SK-N-SH (cell line): Measurements from ENCODE around the gene PPP2R3B. TPM values are rescaled to one million over a fixed set of nuclear protein-coding genes. Genes with fewer than 3 reads are reported as not detected.

ENCODE experiments used
- CTCF ChIA-PET: fragments of 300-600, 350-600 bp; formaldehyde crosslinking; extraction: SDS; loops from one replicate; lab custom pipeline; 2021; lab: Yijun Ruan, JAX
- POLR2A ChIA-PET: fragments of 350-600 bp; sonication (Branson Sonifier 250); formaldehyde crosslinking; extraction: SDS; loops from one replicate; lab custom pipeline; 2020; ENCODE audit warnings: antibody characterized with exemption, inconsistent platforms; lab: Yijun Ruan, JAX
- DNase-seq: peaks from one replicate; pipeline ENCODE4 v3.0.0; 2012
- H2AFZ ChIP-seq: fragments of 200-600 bp; sonication (generic); 2 replicates; pipeline ENCODE4 v1.8.1; 2016; ENCODE audit warnings: antibody characterized with exemption, mild to moderate bottlenecking, low read depth
- H3F3A ChIP-seq: fragments of 200-600 bp; sonication (generic); replicated peaks from 2 replicates; pipeline ENCODE3; 2016; ENCODE audit warnings: antibody characterized with exemption, mild to moderate bottlenecking; ENCODE audit not compliant: insufficient read depth
- H3K27ac ChIP-seq, 2 experiments: fragments of 200-500 bp in 1 of 2; fragments of 200-600 bp in 1 of 2; sonication (Bioruptor generic) in 1 of 2; sonication (generic), shearing (Covaris generic) in 1 of 2; 2 replicates each; pipeline versions ENCODE4 v1.5.1 to v1.6.1; 2014 to 2016; ENCODE audit warnings: low read depth in 2 of 2, inconsistent platforms in 1 of 2, low read length in 1 of 2, mild to moderate bottlenecking in 1 of 2, mixed read lengths in 1 of 2
- H3K27me3 ChIP-seq: fragments of 200-600 bp; sonication (generic), shearing (Covaris generic); 2 replicates; pipeline ENCODE4 v1.6.1; 2016; ENCODE audit warnings: mixed run types; ENCODE audit not compliant: insufficient read depth
- H3K36me3 ChIP-seq, 2 experiments: fragments of 200-500 bp in 1 of 2; fragments of 200-600 bp in 1 of 2; sonication (Bioruptor generic) in 1 of 2; sonication (generic) in 1 of 2; replicated peaks in 1 of 2; 2 replicates each; pipeline versions ENCODE3 to v1.5.1; 2014 to 2016; ENCODE audit warnings: low read length in 1 of 2, mild to moderate bottlenecking in 1 of 2; ENCODE audit not compliant: insufficient read depth in 2 of 2, control insufficient read depth in 1 of 2
- H3K4me1 ChIP-seq, 2 experiments: fragments of 200-500 bp in 1 of 2; fragments of 200-600 bp in 1 of 2; sonication (Bioruptor generic) in 1 of 2; sonication (generic), shearing (Covaris generic) in 1 of 2; 2 replicates each; pipeline versions ENCODE4 v1.5.1 to v1.6.1; 2014 to 2016; ENCODE audit warnings: low read depth in 1 of 2, low read length in 1 of 2, mixed run types in 1 of 2; ENCODE audit not compliant: insufficient read depth in 2 of 2, control insufficient read depth in 1 of 2
- H3K4me2 ChIP-seq: fragments of 200-600 bp; sonication (generic), shearing (Covaris generic); 2 replicates; pipeline ENCODE4 v1.6.1; 2017; ENCODE audit warnings: mixed run types
- H3K4me3 ChIP-seq, 2 experiments: fragments of 200-500 bp in 1 of 2; fragments of 200-600 bp in 1 of 2; sonication (Bioruptor generic) in 1 of 2; sonication (generic), shearing (Covaris generic) in 1 of 2; 2 replicates each; pipeline versions ENCODE4 v1.5.1 to v1.8.1; 2014 to 2016; ENCODE audit warnings: low read depth in 2 of 2, inconsistent platforms in 1 of 2, low read length in 1 of 2, mild to moderate bottlenecking in 1 of 2, mixed read lengths in 1 of 2, moderate library complexity in 1 of 2
- H3K79me2 ChIP-seq: fragments of 200-600 bp; sonication (generic); 2 replicates; pipeline ENCODE4 v1.8.1; 2017; ENCODE audit warnings: mild to moderate bottlenecking; ENCODE audit not compliant: insufficient read depth
- H3K9ac ChIP-seq: fragments of 200-600 bp; sonication (generic); 2 replicates; pipeline ENCODE4 v1.6.1; 2017; ENCODE audit warnings: mixed run types
- H3K9me2 ChIP-seq: fragments of 200-600 bp; sonication (generic); 2 replicates; pipeline ENCODE4 v1.6.1; 2017; ENCODE audit warnings: mixed run types
- H3K9me3 ChIP-seq: fragments of 200-600 bp; sonication (generic); 2 replicates; pipeline ENCODE4 v1.6.1; 2017; ENCODE audit warnings: mixed run types, mild to moderate bottlenecking, moderate library complexity
- H4K20me1 ChIP-seq: fragments of 200-600 bp; sonication (generic); 2 replicates; pipeline ENCODE4 v1.6.1; 2017; ENCODE audit warnings: mild to moderate bottlenecking, mixed run types; ENCODE audit not compliant: insufficient read depth
- ELF1 ChIP-seq: IDR thresholded peaks from 2 replicates; pipeline ENCODE4 v1.4.0; 2012
- FOXJ3 ChIP-seq: sonication (generic); formaldehyde crosslinking; IDR thresholded peaks from 2 replicates; pipeline ENCODE4 v1.5.1; 2020; ENCODE audit warnings: mild to moderate bottlenecking, missing genetic modification reagents
- FOXM1 ChIP-seq: IDR thresholded peaks from 2 replicates; pipeline ENCODE4 v1.4.0; 2012; ENCODE audit warnings: low read depth, mild to moderate bottlenecking
- GABPA ChIP-seq: IDR thresholded peaks from 2 replicates; pipeline ENCODE4 v1.4.0; 2012; ENCODE audit warnings: low read depth, mild to moderate bottlenecking
- MEF2A ChIP-seq: IDR thresholded peaks from 2 replicates; pipeline ENCODE4 v1.4.0; 2012; ENCODE audit warnings: low read depth, borderline replicate concordance
- NFIC ChIP-seq: IDR thresholded peaks from 2 replicates; pipeline ENCODE4 v1.4.0; 2012; ENCODE audit warnings: borderline replicate concordance
- NRF1 ChIP-seq: IDR thresholded peaks from 2 replicates; pipeline ENCODE4 v1.6.1; 2012; ENCODE audit warnings: low read depth, mild to moderate bottlenecking, low read length
- POLR2AphosphoS5 ChIP-seq: IDR thresholded peaks from 2 replicates; pipeline ENCODE4 v1.6.1; 2012; ENCODE audit warnings: low read depth, low read length
- RAD21 ChIP-seq: IDR thresholded peaks from 2 replicates; pipeline ENCODE4 v1.6.1; 2012; ENCODE audit warnings: mild to moderate bottlenecking, low read length
- RFX5 ChIP-seq: IDR thresholded peaks from 2 replicates; pipeline ENCODE4 v1.6.1; 2012; ENCODE audit warnings: mild to moderate bottlenecking, improper control_type of control experiment, low read length
- RXRA ChIP-seq: IDR thresholded peaks from 2 replicates; pipeline ENCODE4 v1.4.0; 2012; ENCODE audit warnings: low read depth, mild to moderate bottlenecking, borderline replicate concordance
- SIN3A ChIP-seq: IDR thresholded peaks from 2 replicates; pipeline ENCODE4 v1.6.1; 2012; ENCODE audit warnings: low read depth, mild to moderate bottlenecking, low read length, moderate library complexity, borderline replicate concordance
- SMC3 ChIP-seq: IDR thresholded peaks from 2 replicates; pipeline ENCODE4 v1.6.1; 2012; ENCODE audit warnings: low read depth, low read length, improper control_type of control experiment
- TCF12 ChIP-seq: IDR thresholded peaks from 2 replicates; pipeline ENCODE4 v1.4.0; 2012
- YY1 ChIP-seq: IDR thresholded peaks from 2 replicates; pipeline ENCODE4 v1.4.0; 2012; ENCODE audit warnings: low read depth, mild to moderate bottlenecking
- WGBS: methylation state at CpG from one replicate; pipeline ENCODE4 v1.1.6; 2017; ENCODE audit warnings: low lambda C conversion rate; 5-methylcytosine and 5-hydroxymethylcytosine counted together
- polyA plus RNA-seq, 3 experiments: library from polyadenylated mRNA; depleted of rRNA; stranded (reverse); fragments of >200 nt; gene quantifications; 2 replicates each; pipeline ENCODE4 v1.2.3, GENCODE V29; 2012
- TF ChIP-seq, protein P1 (sequence below): IDR thresholded peaks from 2 replicates; pipeline ENCODE4 v1.4.0; 2012; ENCODE audit warnings: low read depth, borderline replicate concordance
- TF ChIP-seq, protein P2 (sequence below): IDR thresholded peaks from 2 replicates; pipeline ENCODE4 v1.4.0; 2012; ENCODE audit warnings: low read depth, borderline replicate concordance
- TF ChIP-seq, protein P3 (sequence below): fragments of 150-350 bp; IDR thresholded peaks from 2 replicates; pipeline ENCODE4 v1.6.1; 2017; ENCODE audit warnings: antibody characterized with exemption, low read length, low read depth, borderline replicate concordance
- TF ChIP-seq, protein P4 (sequence below): IDR thresholded peaks from 2 replicates; pipeline ENCODE4 v1.6.1; 2012; ENCODE audit warnings: mild to moderate bottlenecking, low read depth, low read length, moderate library complexity
- TF ChIP-seq, protein P5 (sequence below): IDR thresholded peaks from 2 replicates; pipeline ENCODE4 v1.4.0; 2012; ENCODE audit warnings: low read depth

Gene PPP2R3B
- polyA plus RNA-seq, 1 of the 3 experiments (the other 2 are of a cell fraction): 19.4 TPM

DNA sequence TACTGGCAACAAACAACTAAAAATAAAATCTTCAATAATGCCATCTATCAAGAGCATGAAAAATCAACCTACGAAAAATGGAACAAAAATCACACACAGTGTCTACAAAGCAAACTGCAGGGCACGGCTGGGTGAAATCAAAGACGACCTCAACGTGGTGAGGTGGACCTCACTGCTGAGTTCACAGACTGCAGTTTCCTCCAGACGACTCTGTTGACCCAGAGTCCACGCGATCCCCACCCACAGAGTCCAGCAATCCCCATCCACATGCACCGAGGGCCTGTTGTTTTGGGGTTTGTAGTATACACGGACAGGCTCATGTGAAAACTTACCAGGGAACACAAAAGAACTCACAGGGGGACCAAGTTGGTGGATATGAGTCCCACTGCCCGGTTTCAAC, 37.0 kb downstream of the PPP2R3B start:
- no peaks in the 10 kb centered on the region for H3F3A ChIP-seq
- TF ChIP-seq TCF12: no peak
- TF ChIP-seq SMC3: no peak
- TF ChIP-seq RFX5: no peak
- TF ChIP-seq NRF1: no peak
- TF ChIP-seq, protein P1, sequence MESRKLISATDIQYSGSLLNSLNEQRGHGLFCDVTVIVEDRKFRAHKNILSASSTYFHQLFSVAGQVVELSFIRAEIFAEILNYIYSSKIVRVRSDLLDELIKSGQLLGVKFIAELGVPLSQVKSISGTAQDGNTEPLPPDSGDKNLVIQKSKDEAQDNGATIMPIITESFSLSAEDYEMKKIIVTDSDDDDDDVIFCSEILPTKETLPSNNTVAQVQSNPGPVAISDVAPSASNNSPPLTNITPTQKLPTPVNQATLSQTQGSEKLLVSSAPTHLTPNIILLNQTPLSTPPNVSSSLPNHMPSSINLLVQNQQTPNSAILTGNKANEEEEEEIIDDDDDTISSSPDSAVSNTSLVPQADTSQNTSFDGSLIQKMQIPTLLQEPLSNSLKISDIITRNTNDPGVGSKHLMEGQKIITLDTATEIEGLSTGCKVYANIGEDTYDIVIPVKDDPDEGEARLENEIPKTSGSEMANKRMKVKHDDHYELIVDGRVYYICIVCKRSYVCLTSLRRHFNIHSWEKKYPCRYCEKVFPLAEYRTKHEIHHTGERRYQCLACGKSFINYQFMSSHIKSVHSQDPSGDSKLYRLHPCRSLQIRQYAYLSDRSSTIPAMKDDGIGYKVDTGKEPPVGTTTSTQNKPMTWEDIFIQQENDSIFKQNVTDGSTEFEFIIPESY: no peak
- TF ChIP-seq, protein P2, sequence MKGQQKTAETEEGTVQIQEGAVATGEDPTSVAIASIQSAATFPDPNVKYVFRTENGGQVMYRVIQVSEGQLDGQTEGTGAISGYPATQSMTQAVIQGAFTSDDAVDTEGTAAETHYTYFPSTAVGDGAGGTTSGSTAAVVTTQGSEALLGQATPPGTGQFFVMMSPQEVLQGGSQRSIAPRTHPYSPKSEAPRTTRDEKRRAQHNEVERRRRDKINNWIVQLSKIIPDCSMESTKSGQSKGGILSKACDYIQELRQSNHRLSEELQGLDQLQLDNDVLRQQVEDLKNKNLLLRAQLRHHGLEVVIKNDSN: no peak
- TF ChIP-seq RXRA: no peak
- no peak for TF ChIP-seq NFIC
- TF ChIP-seq GABPA: no peak
- TF ChIP-seq, protein P3, sequence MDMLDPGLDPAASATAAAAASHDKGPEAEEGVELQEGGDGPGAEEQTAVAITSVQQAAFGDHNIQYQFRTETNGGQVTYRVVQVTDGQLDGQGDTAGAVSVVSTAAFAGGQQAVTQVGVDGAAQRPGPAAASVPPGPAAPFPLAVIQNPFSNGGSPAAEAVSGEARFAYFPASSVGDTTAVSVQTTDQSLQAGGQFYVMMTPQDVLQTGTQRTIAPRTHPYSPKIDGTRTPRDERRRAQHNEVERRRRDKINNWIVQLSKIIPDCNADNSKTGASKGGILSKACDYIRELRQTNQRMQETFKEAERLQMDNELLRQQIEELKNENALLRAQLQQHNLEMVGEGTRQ: no peak
- no peak for TF ChIP-seq POLR2AphosphoS5
- TF ChIP-seq, all 33 proteins: peak for 0
- no peaks in the 10 kb centered on the region; a peak in 1 of 4 replicates for H3K4me1 ChIP-seq
- no peak overlapping the region for H2AFZ ChIP-seq
- H3K4me2 ChIP-seq: no peak overlapping the region
- no peak overlapping the region for H3K9ac ChIP-seq
- ChIA-PET CTCF (no interaction called here), POLR2A (no interaction called here)
- DNase-seq: no peak
- H3K27ac ChIP-seq: no peak overlapping the region
- no peaks in the 10 kb centered on the region for H3K27me3 ChIP-seq
- WGBS: 97% methylated on average over 9 of the region's 10 CpGs
- H3K36me3 ChIP-seq: peaks cover 2 to 4% of the 10 kb centered on the region in 2 experiments
- H3K9me3 ChIP-seq: no peaks in the 10 kb centered on the region
- H4K20me1 ChIP-seq: no peaks in the 10 kb centered on the region
- H3K4me3 ChIP-seq: no peak overlapping the region
- H3K79me2 ChIP-seq: no peaks in the 10 kb centered on the region
- no peaks in the 10 kb centered on the region for H3K9me2 ChIP-seq

DNA sequence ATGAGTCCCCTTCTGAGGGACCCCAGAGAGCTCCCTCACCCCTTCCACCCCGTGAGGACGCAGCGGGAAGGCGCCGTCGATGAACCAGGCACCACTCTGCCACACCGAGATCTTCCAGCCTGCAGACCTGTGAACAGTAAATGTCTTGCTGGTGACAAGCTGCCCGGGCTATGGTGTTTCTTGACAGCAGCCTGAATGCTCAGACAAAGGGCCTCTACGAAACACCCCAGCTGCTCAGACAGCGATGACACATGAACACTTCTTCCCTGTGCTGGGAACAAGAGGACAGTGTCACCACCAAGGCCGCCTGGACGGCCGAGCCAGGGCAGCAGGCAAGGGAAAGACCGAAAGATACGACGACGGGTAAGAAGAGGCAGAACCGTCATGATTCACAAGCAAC, 37.5 kb downstream of the PPP2R3B start:
- Histone ChIP-seq H3K9me3 (no peaks in the 10 kb centered on the region), H3K9ac (no peak overlapping the region)
- DNase-seq: no peak
- no peak for TF ChIP-seq FOXM1
- TF ChIP-seq YY1: no peak
- TF ChIP-seq RAD21: no peak
- TF ChIP-seq SMC3: no peak
- TF ChIP-seq GABPA: no peak
- no peak for TF ChIP-seq NRF1
- TF ChIP-seq ELF1: no peak
- TF ChIP-seq RXRA: no peak
- TF ChIP-seq, protein P3: no peak
- TF ChIP-seq SIN3A: no peak
- no peak for TF ChIP-seq POLR2AphosphoS5
- TF ChIP-seq, protein P4, sequence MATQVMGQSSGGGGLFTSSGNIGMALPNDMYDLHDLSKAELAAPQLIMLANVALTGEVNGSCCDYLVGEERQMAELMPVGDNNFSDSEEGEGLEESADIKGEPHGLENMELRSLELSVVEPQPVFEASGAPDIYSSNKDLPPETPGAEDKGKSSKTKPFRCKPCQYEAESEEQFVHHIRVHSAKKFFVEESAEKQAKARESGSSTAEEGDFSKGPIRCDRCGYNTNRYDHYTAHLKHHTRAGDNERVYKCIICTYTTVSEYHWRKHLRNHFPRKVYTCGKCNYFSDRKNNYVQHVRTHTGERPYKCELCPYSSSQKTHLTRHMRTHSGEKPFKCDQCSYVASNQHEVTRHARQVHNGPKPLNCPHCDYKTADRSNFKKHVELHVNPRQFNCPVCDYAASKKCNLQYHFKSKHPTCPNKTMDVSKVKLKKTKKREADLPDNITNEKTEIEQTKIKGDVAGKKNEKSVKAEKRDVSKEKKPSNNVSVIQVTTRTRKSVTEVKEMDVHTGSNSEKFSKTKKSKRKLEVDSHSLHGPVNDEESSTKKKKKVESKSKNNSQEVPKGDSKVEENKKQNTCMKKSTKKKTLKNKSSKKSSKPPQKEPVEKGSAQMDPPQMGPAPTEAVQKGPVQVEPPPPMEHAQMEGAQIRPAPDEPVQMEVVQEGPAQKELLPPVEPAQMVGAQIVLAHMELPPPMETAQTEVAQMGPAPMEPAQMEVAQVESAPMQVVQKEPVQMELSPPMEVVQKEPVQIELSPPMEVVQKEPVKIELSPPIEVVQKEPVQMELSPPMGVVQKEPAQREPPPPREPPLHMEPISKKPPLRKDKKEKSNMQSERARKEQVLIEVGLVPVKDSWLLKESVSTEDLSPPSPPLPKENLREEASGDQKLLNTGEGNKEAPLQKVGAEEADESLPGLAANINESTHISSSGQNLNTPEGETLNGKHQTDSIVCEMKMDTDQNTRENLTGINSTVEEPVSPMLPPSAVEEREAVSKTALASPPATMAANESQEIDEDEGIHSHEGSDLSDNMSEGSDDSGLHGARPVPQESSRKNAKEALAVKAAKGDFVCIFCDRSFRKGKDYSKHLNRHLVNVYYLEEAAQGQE: no peak
- no peak for TF ChIP-seq MEF2A
- TF ChIP-seq FOXJ3 (CRISPR knock-in tag): no peak
- TF ChIP-seq TCF12: no peak
- TF ChIP-seq, protein P5, sequence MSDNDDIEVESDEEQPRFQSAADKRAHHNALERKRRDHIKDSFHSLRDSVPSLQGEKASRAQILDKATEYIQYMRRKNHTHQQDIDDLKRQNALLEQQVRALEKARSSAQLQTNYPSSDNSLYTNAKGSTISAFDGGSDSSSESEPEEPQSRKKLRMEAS: no peak
- TF ChIP-seq, all 33 proteins: peak for 0
- Histone ChIP-seq H3K27me3 (no peaks in the 10 kb centered on the region), H3K27ac (no peak overlapping the region), H3K4me2 (no peak overlapping the region), H2AFZ (no peak overlapping the region), H3K9me2 (no peaks in the 10 kb centered on the region), H4K20me1 (no peaks in the 10 kb centered on the region), H3K4me3 (no peak overlapping the region), H3K4me1 (no peaks in the 10 kb centered on the region; a peak in 1 of 4 replicates), H3K36me3 (peaks cover 4% of the 10 kb centered on the region in 2 experiments), H3K79me2 (no peaks in the 10 kb centered on the region), H3F3A (no peaks in the 10 kb centered on the region)
- CTCF ChIA-PET: no interaction called here
- 94% methylated on average over 18 of the region's 18 CpGs for WGBS
- POLR2A ChIA-PET: no interaction called here
